Astrocyte of the hippocampus (primary cell): ENCODE data around the gene CLDN9.

Experiments
- DNase-seq: peaks from one replicate; pipeline ENCODE4 v3.0.0; 2011; ENCODE audit warnings: low read depth, low spot score

The CLDN9 gene

DNA sequence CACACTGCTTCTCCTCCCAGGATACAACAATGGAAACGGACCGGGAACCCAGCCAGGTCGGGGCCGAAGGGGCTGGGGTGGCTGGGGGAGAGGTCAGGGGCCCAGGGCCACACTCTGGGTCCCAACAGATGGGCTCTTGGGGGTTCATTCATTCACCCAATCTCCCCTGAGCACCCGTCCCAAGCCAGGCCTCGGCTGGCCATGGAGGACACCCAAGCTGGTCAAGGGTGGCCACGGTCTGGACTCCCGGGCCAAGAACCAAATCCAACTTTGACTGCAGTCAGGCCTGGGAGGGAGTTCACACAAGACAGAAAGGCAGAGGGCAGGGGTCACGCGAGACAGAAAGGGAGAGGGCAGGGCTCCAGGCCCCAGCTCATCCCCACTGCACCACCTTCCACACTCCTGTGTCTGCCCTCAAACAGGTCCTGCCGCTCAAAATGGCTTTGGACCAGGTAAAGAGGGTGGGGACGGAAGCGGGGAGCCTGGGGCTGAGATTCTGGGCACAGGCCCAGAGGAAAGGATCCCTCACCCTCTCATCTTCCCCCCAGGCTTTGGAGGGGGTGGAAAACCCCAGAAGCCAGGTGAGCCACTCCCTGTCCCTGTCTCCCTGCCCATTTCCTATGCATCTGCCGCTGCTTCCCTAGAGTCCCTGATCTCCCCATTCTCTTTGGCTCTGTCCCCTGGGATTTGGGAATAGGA is 20.2 kb upstream of the CLDN9 start:
- no peak for DNase-seq

GRCh38 chr16:2996298-2996697 is 16.4 kb upstream of the CLDN9 start:
- DNase-seq, result no peak

- DNase-seq, result no peak
These were observed 12.8 kb upstream of the CLDN9 start for GRCh38 chr16:2999929-3000328.

- no peak for DNase-seq
These were observed 12.2 kb upstream of the CLDN9 start for GRCh38 chr16:3000540-3000939.

- DNase-seq, result no peak
These were observed 11.4 kb upstream of the CLDN9 start for GRCh38 chr16:3001316-3001715.

DNA sequence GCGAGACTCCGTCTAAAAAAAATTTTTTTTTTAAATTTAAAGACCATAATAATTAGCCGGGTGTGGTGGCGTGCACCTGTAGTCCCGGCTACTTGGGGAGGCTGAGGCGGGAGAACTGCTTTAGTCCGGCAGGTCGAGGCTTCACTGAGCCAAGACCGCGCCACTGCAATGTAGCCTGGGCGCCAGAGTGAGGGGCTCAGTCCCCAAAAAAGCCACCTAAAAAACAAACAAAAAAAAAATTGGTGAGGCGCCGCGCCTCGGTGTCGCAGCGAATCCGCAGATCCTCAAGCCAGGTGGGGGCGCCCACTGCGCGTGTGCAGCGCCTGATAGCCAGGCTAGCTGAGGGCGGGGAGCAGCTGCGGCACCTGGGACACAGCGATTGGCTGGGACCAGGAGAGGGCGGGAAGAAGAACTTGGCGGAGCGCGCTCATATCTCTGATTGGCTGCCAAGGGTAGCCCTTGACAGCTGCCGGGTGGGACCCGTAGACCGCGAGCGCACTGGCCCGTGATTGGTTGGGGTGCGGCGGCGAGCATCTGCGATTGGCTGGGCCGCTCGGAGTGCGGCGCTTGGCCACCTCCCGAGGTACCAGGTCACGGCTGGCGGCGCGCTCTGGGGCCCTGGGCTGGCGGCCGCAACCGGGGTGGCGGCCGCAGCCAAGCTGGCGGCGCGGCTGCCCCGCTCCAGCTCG is 9.0 kb upstream of the CLDN9 start:
- peak; percentile 99 for DNase-seq

GRCh38 chr16:3004319-3004718 is 8.4 kb upstream of the CLDN9 start:
- DNase-seq, result no peak

- DNase-seq, result no peak
These were observed 7.9 kb upstream of the CLDN9 start for GRCh38 chr16:3004781-3005284.

DNA sequence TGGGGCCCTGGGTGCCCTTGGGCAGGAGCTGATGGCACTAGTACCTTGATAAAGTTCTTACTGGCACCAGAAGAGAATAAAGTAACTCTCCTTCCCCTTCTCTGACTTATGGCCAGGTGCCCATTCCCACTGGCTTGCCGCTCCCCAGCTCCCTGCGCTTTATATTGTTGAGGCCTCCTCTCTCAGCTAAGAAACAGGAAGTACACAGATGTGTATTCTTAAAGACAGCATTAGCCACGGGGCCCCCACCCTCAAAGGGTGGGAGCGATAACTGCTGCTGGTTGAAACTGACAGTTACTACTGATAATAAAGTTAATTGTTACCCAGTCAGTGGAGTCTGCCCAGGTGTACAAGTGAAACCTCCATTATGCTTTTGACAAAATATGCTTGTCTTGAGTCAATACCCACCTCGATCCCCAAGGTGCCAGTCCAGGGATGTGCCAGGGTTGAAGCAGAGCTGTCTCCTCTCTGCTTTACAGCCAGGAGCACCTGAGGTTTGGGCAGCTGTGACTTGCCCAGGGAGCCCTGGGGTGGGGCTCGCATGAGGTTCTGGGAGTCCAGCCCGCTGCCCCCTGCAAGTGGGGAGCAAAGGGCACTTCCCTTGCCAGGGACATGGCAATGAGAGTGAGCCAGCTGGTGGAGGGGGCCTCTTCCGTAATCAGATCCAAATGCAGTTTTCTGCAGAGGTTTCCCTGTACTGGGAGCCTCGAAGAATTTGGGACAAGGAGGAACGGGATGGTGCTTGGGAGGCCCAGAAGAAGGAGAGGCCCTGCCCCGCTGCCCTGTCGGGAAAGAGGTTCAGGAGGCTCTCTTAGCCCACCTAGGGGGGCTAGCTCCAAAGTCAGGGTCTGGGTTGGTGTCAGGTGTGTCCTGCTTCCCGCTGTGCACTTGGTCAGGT is 5.4 kb upstream of the CLDN9 start:
- DNase-seq, result no peak

- no peak for DNase-seq
These were observed 4.6 kb upstream of the CLDN9 start for GRCh38 chr16:3007957-3008689.

DNA sequence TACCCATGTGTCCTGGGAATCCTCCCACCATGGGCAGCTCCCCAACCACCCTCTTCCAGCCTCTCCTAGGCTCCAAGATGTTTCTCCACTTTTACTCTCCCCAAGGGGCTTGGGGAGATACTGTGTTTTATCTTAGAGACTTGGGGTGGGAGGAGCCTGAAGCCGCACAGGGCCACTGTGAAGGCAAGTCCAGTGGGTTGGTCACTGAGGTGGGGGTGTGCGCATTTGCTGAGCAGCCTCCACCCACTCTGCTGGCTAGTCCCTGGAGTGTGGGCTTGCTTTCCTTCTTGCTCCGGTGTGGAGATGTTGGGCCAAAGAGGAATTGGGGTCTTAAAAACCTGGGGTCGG is 4.1 kb upstream of the CLDN9 start:
- no peak for DNase-seq

DNA sequence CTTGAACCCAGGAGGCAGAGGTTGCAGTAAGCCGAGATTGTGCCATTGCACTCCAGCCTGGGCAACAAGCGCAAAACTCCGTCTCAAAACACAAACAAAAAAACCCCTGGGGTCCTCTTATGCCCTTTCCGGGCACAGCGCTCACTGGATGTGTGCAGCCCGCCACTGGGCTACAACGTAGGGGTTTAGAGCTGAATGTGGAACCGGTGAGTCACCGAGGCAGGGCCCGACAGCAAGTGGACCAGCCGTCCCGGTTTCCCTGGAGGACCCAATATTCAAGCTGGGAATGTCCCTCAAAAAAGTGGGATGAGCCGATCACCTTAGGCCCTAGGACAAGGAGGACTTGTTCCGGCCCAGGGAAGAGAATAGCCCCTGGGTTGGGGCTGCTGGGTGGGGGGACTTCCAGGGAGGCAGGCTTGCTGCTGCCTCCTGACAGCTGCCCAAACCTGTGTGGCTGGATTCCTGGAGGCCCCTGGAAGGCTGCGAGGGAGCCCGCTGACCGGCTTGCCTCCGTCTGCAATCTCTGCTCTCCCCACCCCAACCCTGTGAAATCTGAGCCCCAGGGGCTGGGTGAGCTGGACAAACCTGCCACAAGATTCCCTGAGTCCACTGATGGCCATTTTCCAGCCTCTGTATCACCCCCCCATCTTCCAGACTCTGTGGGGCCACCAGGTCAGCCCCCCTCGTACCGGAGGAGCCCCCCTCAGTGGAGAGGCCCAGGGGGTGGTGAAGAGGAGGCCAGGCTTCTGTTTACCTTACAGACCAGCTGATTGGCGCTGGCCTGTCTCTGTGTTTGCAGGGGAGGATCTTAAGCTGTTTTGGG is 2.9 kb upstream of the CLDN9 start:
- peak; percentile 51 for DNase-seq

- DNase-seq, result no peak
These were observed 2.2 kb upstream of the CLDN9 start for GRCh38 chr16:3010510-3010909.

DNA sequence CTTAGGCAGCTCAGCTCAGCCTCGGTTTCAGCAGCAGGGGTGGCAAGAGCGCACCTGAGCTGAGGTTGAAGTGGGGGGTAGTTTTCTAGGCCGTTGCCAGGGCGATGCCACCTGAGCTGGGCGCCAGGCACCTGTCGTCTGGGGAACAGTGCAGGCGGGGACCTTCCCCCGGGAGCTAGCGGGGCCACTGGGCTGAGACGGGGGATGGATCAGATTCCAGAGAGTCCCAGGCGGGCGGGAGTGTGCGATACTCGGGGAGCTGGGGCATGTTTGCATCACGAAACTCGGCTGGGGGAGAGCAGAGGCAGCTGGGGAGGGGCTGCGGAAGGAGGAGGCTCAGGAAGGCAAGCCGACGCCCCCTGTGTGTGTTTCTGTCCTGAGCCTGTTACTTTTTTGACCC is 477 bp upstream of the CLDN9 start:
- DNase-seq, result no peak

GRCh38 chr16:3013491-3013951 is 798 bp downstream of the CLDN9 start:
- no peak for DNase-seq

- DNase-seq, result no peak
These were observed 1.4 kb downstream of the CLDN9 start for GRCh38 chr16:3013998-3014690.

- no peak for DNase-seq
These were observed 2.2 kb downstream of the CLDN9 start for GRCh38 chr16:3014971-3015370.

- no peak for DNase-seq
These were observed 3.3 kb downstream of the CLDN9 start for GRCh38 chr16:3015865-3016521.

DNA sequence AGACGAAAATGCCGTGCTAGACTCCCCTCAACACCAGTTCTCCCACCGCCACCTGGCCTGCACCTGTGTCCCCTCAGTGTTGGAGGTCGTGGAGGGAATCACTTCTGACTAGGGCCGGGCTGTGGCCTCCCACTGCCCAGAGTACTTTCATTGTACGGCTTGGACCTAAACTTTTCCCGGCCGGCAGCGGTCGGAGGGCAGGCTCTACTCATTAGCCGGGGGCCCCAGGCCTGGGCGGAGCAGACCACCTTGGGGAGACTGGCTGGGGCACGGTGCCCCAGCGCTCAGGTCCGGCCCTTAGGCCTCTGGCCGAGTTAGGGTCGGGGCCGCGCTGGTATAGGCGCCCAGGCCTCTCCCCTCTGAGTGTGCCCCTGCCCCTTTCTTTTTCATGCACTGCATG is 4.6 kb downstream of the CLDN9 start:
- DNase-seq, result no peak
